22Rv1 (cell line): ENCODE data around the gene PTPRG.

ENCODE experiments used
- ZFX ChIP-seq: fragments of 450-650 bp; IDR thresholded peaks from 2 replicates; pipeline ENCODE4 v1.6.1; 2017; ENCODE audit warnings: antibody characterized with exemption, borderline replicate concordance
- TF ChIP-seq, protein P1 (sequence below): fragments of 450-650 bp; IDR thresholded peaks from 2 replicates; pipeline ENCODE4 v1.5.1; 2017; ENCODE audit warnings: mild to moderate bottlenecking

DNA sequence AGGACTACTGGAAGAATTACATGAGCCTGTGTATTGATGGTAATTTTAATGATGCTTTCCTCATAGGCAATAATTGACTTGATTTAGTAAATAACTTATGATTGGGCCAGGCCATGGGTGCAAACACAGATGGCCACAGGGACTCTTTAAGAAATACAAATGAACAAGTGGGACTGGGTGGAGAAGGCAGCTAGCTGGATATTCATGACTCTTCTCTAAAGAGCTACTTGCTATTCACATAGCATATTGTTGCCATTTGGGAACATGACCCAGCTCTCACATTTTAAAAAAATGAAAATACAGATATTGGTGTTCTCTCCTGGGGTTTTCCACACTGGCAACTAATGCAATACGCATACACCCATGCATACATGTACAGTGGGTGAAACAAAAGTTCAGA is 178.3 kb downstream of the PTPRG start:
- TF ChIP-seq, protein P1, sequence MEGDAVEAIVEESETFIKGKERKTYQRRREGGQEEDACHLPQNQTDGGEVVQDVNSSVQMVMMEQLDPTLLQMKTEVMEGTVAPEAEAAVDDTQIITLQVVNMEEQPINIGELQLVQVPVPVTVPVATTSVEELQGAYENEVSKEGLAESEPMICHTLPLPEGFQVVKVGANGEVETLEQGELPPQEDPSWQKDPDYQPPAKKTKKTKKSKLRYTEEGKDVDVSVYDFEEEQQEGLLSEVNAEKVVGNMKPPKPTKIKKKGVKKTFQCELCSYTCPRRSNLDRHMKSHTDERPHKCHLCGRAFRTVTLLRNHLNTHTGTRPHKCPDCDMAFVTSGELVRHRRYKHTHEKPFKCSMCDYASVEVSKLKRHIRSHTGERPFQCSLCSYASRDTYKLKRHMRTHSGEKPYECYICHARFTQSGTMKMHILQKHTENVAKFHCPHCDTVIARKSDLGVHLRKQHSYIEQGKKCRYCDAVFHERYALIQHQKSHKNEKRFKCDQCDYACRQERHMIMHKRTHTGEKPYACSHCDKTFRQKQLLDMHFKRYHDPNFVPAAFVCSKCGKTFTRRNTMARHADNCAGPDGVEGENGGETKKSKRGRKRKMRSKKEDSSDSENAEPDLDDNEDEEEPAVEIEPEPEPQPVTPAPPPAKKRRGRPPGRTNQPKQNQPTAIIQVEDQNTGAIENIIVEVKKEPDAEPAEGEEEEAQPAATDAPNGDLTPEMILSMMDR, result no peak
- no peak for TF ChIP-seq ZFX
